GM12878 (cell line): ENCODE measurements around the gene ABCG4.

Source experiments
- TAF1 ChIP-seq: IDR thresholded peaks from 2 replicates; pipeline ENCODE4 v1.6.1; 2011; ENCODE audit warnings: mild to moderate bottlenecking, low read depth, low read length, borderline replicate concordance
- TF ChIP-seq, protein P1 (sequence below): fragments of 450-650 bp; formaldehyde crosslinking; IDR thresholded peaks from 2 replicates; pipeline ENCODE4 v1.4.0; 2020; ENCODE audit warnings: mild to moderate bottlenecking, moderate library complexity
- TF ChIP-seq, protein P2 (sequence below): fragments of 450-650 bp; IDR thresholded peaks from 2 replicates; pipeline ENCODE4 v1.6.1; 2018; ENCODE audit warnings: mild to moderate bottlenecking, low read depth, moderate library complexity; ENCODE audit not compliant: partially characterized antibody
- TF ChIP-seq, protein P3 (sequence below): fragments of 450-650 bp; IDR thresholded peaks from 2 replicates; pipeline ENCODE4 v1.6.1; 2014; ENCODE audit warnings: mild to moderate bottlenecking
- TF ChIP-seq, protein P4 (sequence below), 3 experiments: IDR thresholded peaks in 2 of 3; conservative IDR thresholded peaks in 1 of 3; 2 replicates each; pipeline ENCODE4 v1.5.1; 2011; ENCODE audit warnings: low read depth in 3 of 3, low read length in 3 of 3, mild to moderate bottlenecking in 3 of 3, control low read depth in 2 of 3, moderate library complexity in 2 of 3, inconsistent platforms in 1 of 3, mixed read lengths in 1 of 3; ENCODE audit not compliant: control insufficient read depth in 2 of 3, insufficient read depth in 1 of 3; ENCODE audit errors: extremely low read depth in 1 of 3

DNA sequence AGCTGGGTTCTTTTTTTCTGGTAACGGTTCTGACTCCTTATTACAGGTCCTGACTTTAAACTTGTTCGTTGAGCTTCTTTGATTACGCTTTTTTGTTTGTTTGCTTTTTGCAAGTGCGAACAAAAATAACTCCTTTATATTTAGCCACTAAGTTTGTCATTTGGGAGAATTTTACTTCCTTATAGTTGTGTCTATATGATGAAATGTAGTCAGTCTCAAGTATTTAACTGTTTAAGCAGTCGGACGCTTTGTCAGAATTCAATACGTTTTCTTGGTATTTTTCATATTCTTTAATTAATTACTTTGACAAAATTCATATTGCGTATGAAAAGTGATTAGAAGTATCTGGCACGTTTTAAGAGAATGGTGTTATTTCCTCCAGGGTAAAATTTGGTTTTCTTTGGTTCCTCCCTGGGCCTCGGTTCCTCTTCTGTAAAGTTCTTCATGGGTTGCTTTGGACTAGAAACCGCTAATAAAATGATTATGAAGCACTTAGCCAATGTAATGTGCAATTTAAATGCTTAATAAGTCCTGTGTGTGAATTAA is 58.6 kb downstream of the ABCG4 start:
- no peak for TF ChIP-seq TAF1
- TF ChIP-seq, protein P1, sequence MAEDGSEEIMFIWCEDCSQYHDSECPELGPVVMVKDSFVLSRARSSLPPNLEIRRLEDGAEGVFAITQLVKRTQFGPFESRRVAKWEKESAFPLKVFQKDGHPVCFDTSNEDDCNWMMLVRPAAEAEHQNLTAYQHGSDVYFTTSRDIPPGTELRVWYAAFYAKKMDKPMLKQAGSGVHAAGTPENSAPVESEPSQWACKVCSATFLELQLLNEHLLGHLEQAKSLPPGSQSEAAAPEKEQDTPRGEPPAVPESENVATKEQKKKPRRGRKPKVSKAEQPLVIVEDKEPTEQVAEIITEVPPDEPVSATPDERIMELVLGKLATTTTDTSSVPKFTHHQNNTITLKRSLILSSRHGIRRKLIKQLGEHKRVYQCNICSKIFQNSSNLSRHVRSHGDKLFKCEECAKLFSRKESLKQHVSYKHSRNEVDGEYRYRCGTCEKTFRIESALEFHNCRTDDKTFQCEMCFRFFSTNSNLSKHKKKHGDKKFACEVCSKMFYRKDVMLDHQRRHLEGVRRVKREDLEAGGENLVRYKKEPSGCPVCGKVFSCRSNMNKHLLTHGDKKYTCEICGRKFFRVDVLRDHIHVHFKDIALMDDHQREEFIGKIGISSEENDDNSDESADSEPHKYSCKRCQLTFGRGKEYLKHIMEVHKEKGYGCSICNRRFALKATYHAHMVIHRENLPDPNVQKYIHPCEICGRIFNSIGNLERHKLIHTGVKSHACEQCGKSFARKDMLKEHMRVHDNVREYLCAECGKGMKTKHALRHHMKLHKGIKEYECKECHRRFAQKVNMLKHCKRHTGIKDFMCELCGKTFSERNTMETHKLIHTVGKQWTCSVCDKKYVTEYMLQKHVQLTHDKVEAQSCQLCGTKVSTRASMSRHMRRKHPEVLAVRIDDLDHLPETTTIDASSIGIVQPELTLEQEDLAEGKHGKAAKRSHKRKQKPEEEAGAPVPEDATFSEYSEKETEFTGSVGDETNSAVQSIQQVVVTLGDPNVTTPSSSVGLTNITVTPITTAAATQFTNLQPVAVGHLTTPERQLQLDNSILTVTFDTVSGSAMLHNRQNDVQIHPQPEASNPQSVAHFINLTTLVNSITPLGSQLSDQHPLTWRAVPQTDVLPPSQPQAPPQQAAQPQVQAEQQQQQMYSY (CRISPR knock-in tag), result no peak
- TF ChIP-seq, protein P2, sequence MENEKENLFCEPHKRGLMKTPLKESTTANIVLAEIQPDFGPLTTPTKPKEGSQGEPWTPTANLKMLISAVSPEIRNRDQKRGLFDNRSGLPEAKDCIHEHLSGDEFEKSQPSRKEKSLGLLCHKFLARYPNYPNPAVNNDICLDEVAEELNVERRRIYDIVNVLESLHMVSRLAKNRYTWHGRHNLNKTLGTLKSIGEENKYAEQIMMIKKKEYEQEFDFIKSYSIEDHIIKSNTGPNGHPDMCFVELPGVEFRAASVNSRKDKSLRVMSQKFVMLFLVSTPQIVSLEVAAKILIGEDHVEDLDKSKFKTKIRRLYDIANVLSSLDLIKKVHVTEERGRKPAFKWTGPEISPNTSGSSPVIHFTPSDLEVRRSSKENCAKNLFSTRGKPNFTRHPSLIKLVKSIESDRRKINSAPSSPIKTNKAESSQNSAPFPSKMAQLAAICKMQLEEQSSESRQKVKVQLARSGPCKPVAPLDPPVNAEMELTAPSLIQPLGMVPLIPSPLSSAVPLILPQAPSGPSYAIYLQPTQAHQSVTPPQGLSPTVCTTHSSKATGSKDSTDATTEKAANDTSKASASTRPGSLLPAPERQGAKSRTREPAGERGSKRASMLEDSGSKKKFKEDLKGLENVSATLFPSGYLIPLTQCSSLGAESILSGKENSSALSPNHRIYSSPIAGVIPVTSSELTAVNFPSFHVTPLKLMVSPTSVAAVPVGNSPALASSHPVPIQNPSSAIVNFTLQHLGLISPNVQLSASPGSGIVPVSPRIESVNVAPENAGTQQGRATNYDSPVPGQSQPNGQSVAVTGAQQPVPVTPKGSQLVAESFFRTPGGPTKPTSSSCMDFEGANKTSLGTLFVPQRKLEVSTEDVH, result no peak
- TF ChIP-seq, protein P3, sequence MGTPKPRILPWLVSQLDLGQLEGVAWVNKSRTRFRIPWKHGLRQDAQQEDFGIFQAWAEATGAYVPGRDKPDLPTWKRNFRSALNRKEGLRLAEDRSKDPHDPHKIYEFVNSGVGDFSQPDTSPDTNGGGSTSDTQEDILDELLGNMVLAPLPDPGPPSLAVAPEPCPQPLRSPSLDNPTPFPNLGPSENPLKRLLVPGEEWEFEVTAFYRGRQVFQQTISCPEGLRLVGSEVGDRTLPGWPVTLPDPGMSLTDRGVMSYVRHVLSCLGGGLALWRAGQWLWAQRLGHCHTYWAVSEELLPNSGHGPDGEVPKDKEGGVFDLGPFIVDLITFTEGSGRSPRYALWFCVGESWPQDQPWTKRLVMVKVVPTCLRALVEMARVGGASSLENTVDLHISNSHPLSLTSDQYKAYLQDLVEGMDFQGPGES, result no peak
- TF ChIP-seq, protein P4, sequence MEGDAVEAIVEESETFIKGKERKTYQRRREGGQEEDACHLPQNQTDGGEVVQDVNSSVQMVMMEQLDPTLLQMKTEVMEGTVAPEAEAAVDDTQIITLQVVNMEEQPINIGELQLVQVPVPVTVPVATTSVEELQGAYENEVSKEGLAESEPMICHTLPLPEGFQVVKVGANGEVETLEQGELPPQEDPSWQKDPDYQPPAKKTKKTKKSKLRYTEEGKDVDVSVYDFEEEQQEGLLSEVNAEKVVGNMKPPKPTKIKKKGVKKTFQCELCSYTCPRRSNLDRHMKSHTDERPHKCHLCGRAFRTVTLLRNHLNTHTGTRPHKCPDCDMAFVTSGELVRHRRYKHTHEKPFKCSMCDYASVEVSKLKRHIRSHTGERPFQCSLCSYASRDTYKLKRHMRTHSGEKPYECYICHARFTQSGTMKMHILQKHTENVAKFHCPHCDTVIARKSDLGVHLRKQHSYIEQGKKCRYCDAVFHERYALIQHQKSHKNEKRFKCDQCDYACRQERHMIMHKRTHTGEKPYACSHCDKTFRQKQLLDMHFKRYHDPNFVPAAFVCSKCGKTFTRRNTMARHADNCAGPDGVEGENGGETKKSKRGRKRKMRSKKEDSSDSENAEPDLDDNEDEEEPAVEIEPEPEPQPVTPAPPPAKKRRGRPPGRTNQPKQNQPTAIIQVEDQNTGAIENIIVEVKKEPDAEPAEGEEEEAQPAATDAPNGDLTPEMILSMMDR (IDR thresholded peaks at IDR 0.05 in 2 of 3, conservative IDR thresholded peaks at IDR 0.05 in 1 of 3; ENCODE audit: control insufficient read depth in 2 of 3, extremely low read depth in 1 of 3, insufficient read depth in 1 of 3, low read depth in 3 of 3, low read length in 3 of 3), result no peak
